ENCODE data around the gene CCKAR. TPM values are rescaled to one million over a fixed set of nuclear protein-coding genes. Genes with fewer than 3 reads are reported as not detected.
"Not testable (repeated sequence)": the region's sequence is repeated elsewhere in the genome, so short reads cannot be mapped to it uniquely, and the experiment has no call there.

The CCKAR gene
- total RNA-seq, 2 experiments from 2014 or later = not detected

DNA sequence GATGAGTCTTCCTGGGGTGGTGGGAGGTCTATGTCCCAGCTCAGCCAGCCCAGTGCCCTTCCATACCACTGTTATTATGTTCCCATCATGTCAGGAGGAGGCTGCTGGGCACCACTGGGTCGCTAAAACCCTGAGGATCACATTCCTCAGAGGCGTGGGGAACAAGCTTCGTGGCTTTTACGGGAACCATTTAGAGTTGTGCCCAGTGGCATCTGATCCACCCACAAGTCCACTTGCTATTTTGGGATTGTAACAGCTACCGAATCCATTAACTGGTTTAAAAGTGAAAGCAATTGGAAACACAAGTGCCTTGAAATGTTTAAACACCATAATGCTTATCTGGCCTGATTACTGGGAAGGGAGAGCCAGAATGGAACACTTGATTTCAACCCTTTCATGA lies 13.1 kb upstream of the CCKAR start:
- H3K9me2 ChIP-seq (ENCODE audit: insufficient read depth, low read length) = no peaks in the 10 kb centered on the region
- H3K36me3 ChIP-seq (ENCODE audit: insufficient read depth, low read length) = no peaks in the 10 kb centered on the region
- ChIA-PET POLR2A (interaction anchor here (0.6 kb wide), 1 partner anchor 45 kb away, joined by 3 read pairs; no protein-coding TSS in a partner anchor), CTCF (ENCODE audit: unreplicated experiment) (no interaction called here)
- no peak overlapping the region for H3K27ac ChIP-seq (ENCODE audit: low read depth, low read length, poor library complexity, severe bottlenecking)
- no peak for DNase-seq (ENCODE audit: low spot score)
- H3K4me2 ChIP-seq (ENCODE audit: low read length) = no peak overlapping the region
- intact Hi-C loops (cut with micrococcal nuclease; ENCODE audit: unreplicated experiment) = no loop called here
- no peaks in the 10 kb centered on the region for H3K79me2 ChIP-seq (ENCODE audit: insufficient read depth, low read depth, low read length)
- H3K9me3 ChIP-seq (ENCODE audit: low read length) = no peaks in the 10 kb centered on the region
- no peaks in the 10 kb centered on the region for H3K4me1 ChIP-seq (ENCODE audit: insufficient read depth, low read length, poor library complexity, severe bottlenecking)
- H3K4me3 ChIP-seq (ENCODE audit: low read depth, low read length, poor library complexity, severe bottlenecking) = no peak overlapping the region
- no peak for TF ChIP-seq EZH2phosphoT487 (IDR thresholded peaks at IDR 0.05; ENCODE audit: borderline replicate concordance, low read depth, low read length)
- no peak for TF ChIP-seq CTCF (conservative IDR thresholded peaks at IDR 0.05; ENCODE audit: low read length)
- H4K20me1 ChIP-seq (ENCODE audit: insufficient read depth, low read length) = no peaks in the 10 kb centered on the region
- H2AFZ ChIP-seq (ENCODE audit: low read length) = no peak overlapping the region
- no TSS peak for BruUV-seq (replicated peaks)

GRCh38 chr4:26500565-26500999 lies 10.3 kb upstream of the CCKAR start:
- H3K4me3 ChIP-seq (ENCODE audit: low read depth, low read length, poor library complexity, severe bottlenecking); BruUV-seq (replicated peaks); H2AFZ ChIP-seq (ENCODE audit: low read length); POLR2A ChIA-PET; H3K4me2 ChIP-seq (ENCODE audit: low read length); H3K4me1 ChIP-seq (ENCODE audit: insufficient read depth, low read length, poor library complexity, severe bottlenecking); DNase-seq (ENCODE audit: low spot score); H4K20me1 ChIP-seq (ENCODE audit: insufficient read depth, low read length); H3K36me3 ChIP-seq (ENCODE audit: insufficient read depth, low read length); H3K9me2 ChIP-seq (ENCODE audit: insufficient read depth, low read length); H3K9me3 ChIP-seq (ENCODE audit: low read length); H3K27ac ChIP-seq (ENCODE audit: low read depth, low read length, poor library complexity, severe bottlenecking); intact Hi-C loops (cut with micrococcal nuclease; ENCODE audit: unreplicated experiment); CTCF ChIA-PET (ENCODE audit: unreplicated experiment); H3K79me2 ChIP-seq (ENCODE audit: insufficient read depth, low read depth, low read length): not testable (repeated sequence)

- intact Hi-C loops (cut with micrococcal nuclease; ENCODE audit: unreplicated experiment) = no loop called here
- Histone ChIP-seq H3K27ac (ENCODE audit: low read depth, low read length, poor library complexity, severe bottlenecking) (no peak overlapping the region), H3K79me2 (ENCODE audit: insufficient read depth, low read depth, low read length) (no peaks in the 10 kb centered on the region), H2AFZ (ENCODE audit: low read length) (no peak overlapping the region), H3K4me3 (ENCODE audit: low read depth, low read length, poor library complexity, severe bottlenecking) (no peak overlapping the region), H3K4me1 (ENCODE audit: insufficient read depth, low read length, poor library complexity, severe bottlenecking) (no peaks in the 10 kb centered on the region), H4K20me1 (ENCODE audit: insufficient read depth, low read length) (no peaks in the 10 kb centered on the region), H3K4me2 (ENCODE audit: low read length) (no peak overlapping the region), H3K9me3 (ENCODE audit: low read length) (no peaks in the 10 kb centered on the region), H3K36me3 (ENCODE audit: insufficient read depth, low read length) (no peaks in the 10 kb centered on the region), H3K9me2 (ENCODE audit: insufficient read depth, low read length) (no peaks in the 10 kb centered on the region)
- TF ChIP-seq EZH2phosphoT487 (IDR thresholded peaks at IDR 0.05; ENCODE audit: borderline replicate concordance, low read depth, low read length) (no peak), CTCF (conservative IDR thresholded peaks at IDR 0.05; ENCODE audit: low read length) (no peak)
- ChIA-PET POLR2A (no interaction called here), CTCF (ENCODE audit: unreplicated experiment) (no interaction called here)
- no peak for DNase-seq (ENCODE audit: low spot score)
- BruUV-seq (replicated peaks) = no TSS peak
Observed at GRCh38 chr4:26496207-26496783, 6.0 kb upstream of the CCKAR start.

Data from OCI-LY7 (cell line).